ENCODE measurements around the gene CYP4F8.

The CYP4F8 gene

DNA sequence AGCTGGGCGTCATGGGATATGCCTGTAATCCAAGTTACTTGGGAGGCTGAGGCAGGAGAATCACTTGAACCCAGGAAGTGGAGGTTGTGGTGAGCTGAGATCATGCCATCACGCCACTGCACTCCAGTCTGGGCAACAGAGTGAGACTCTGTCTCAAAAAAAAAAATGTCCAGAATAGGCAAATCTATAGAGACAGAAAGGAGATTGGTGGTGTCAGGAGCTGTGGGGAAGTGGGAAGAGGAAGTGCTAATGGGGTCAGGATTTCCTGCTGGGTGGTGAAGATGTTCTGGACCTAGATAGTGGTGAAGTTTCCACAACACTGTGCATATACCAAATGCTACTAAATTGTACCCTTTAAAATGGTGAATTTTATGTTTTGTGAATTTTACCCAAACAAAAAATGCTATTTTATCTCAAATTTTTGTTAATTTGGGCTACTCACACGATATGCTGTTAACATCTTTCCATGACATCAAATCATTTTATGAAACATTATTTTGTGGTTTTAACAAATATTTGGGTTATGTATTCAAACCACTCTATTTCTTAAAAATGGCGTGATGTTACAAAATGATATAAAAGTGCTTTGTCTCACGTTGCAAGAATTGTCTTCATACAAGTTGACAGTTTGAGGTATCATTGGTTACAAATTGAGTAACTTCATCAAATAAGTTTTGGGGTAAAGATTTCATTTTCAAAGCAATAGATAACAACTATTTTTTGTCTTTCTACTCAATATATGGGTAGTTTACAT is 18.2 kb downstream of the CYP4F8 start:
- peaks cover 3% of the 10 kb centered on the region for H3K27me3 Mint-ChIP-seq (ENCODE audit: low read depth, poor library complexity)
- H3K4me3 Mint-ChIP-seq: no peak overlapping the region
- no peak for DNase-seq
- no peak overlapping the region for H3K27ac Mint-ChIP-seq
- H3K36me3 Mint-ChIP-seq (ENCODE audit: low read depth): no peaks in the 10 kb centered on the region
- TF ChIP-seq, protein P1, sequence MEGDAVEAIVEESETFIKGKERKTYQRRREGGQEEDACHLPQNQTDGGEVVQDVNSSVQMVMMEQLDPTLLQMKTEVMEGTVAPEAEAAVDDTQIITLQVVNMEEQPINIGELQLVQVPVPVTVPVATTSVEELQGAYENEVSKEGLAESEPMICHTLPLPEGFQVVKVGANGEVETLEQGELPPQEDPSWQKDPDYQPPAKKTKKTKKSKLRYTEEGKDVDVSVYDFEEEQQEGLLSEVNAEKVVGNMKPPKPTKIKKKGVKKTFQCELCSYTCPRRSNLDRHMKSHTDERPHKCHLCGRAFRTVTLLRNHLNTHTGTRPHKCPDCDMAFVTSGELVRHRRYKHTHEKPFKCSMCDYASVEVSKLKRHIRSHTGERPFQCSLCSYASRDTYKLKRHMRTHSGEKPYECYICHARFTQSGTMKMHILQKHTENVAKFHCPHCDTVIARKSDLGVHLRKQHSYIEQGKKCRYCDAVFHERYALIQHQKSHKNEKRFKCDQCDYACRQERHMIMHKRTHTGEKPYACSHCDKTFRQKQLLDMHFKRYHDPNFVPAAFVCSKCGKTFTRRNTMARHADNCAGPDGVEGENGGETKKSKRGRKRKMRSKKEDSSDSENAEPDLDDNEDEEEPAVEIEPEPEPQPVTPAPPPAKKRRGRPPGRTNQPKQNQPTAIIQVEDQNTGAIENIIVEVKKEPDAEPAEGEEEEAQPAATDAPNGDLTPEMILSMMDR (IDR thresholded peaks at IDR 0.05): no peak
- no peaks in the 10 kb centered on the region for H3K4me1 Mint-ChIP-seq
- H3K9me3 Mint-ChIP-seq: peaks cover 80% of the 10 kb centered on the region

DNA sequence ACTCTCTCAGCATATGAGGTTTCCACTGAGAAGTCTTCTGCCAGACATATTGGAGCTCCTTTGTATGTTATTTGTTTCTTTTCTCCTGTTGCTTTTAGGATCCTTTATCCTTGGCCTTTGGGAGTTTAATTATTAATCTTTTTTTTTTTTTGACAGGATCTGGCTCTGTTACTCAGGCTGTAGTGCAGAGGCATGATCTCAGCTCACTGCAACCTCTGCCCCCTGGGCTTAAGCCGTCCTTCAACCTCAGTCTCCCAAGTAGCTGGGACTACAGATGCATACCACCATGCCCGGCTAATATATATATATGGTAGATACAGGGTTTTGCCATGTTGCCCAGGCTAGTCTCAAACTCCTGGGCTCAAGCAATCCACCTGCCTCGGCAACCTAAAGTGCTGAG is 19.1 kb downstream of the CYP4F8 start:
- peaks cover 79% of the 10 kb centered on the region for H3K9me3 Mint-ChIP-seq

DNA sequence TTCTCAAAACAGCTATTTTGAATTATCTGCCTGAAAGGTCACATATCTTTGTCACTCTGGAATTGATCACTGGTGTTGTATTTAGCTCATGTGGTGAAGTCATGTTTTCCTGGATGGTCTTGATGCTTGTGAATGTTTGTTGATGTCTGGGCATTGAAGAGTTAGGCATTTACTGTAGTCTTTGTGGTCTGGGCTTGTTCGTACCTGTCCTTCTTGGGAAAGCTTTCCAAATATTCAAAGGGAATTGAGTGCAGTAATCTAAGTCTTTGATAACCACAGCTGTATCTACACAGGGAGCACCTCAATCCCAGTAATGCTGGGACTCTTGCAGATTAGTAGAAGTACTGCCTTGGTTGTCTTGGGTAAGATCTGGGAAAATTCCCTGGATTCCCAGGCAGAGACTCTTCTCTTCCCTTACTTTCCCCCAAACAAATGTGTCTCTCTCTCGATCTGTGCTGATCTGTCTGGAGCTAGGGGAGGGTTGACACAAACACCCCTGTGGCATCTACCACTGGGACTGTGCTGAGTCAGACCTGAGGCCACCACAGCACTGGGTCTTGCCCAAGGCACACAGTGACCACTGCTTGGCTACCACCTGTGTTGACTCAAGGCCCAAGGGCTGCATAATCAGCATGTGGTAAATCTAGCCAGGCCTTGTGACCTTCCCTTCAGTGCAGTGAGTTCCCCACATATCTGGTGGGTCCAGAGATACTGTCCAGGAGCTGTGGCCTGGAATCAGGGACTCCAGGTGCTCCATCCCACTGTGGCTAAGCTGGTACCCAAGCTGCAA is 20.2 kb downstream of the CYP4F8 start:
- no peak overlapping the region for H3K27ac Mint-ChIP-seq
- no peaks in the 10 kb centered on the region for H3K36me3 Mint-ChIP-seq (ENCODE audit: low read depth)
- H3K4me1 Mint-ChIP-seq: no peaks in the 10 kb centered on the region
- no peak overlapping the region for H3K4me3 Mint-ChIP-seq
- peaks cover 82% of the 10 kb centered on the region for H3K9me3 Mint-ChIP-seq
- TF ChIP-seq, protein P1 (IDR thresholded peaks at IDR 0.05): no peak
- no peak for DNase-seq
- H3K27me3 Mint-ChIP-seq (ENCODE audit: low read depth, poor library complexity): peaks cover 3% of the 10 kb centered on the region

More for the DNA sequence above, 19.1 kb downstream of the CYP4F8 start:
- DNase-seq: no peak
- H3K36me3 Mint-ChIP-seq (ENCODE audit: low read depth): no peaks in the 10 kb centered on the region
- TF ChIP-seq, protein P1 (IDR thresholded peaks at IDR 0.05): no peak
- peaks cover 3% of the 10 kb centered on the region for H3K27me3 Mint-ChIP-seq (ENCODE audit: low read depth, poor library complexity)
- no peak overlapping the region for H3K27ac Mint-ChIP-seq
- H3K4me3 Mint-ChIP-seq: no peak overlapping the region
- no peaks in the 10 kb centered on the region for H3K4me1 Mint-ChIP-seq

DNA sequence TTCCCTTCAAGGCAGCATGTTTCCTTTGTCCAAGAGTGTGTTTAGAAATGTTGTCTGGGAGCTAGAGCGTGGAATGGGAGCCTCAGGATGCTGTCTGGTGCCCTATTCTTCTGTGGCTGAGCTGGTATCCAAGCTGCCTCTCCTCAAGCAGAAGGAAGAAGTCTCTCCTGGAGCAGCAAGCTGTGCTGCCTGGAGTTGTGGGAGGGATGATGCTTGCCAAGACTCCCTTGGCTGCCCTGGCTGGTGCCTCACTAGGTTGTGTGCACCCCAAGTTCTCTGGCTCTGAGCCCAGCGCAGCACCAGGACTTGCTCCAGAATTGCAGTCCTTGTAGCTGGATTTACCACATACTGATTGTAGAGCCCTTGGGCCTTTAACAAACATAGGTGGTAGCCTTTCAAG is 21.0 kb downstream of the CYP4F8 start:
- TF ChIP-seq, protein P1 (IDR thresholded peaks at IDR 0.05): no peak
- Mint-ChIP-seq H3K9me3 (peaks cover 81% of the 10 kb centered on the region), H3K27me3 (ENCODE audit: low read depth, poor library complexity) (peaks cover 3% of the 10 kb centered on the region), H3K27ac (no peak overlapping the region), H3K36me3 (ENCODE audit: low read depth) (no peaks in the 10 kb centered on the region), H3K4me3 (no peak overlapping the region), H3K4me1 (no peaks in the 10 kb centered on the region)
- DNase-seq: no peak

DNA sequence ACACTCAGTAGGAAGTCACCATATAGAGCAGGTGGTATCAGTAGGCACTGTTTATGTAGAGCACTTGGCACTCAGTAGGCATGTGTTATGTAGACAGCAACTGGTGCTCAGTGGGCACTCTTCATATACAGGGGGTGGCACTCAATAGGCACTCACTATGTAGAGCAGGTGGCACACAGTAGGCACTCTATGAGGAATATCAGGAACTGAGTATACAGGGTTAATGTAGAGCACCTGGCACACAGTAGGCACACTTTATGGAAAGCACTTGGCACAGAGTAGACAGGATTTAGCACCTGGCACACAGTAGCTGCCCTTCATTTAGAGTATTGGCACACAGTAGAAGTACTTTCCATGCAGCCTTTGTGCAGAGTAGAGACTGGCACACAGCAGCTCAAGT is 24.6 kb downstream of the CYP4F8 start:
- no peaks in the 10 kb centered on the region for H3K27me3 Mint-ChIP-seq (ENCODE audit: low read depth, poor library complexity)
- no peak overlapping the region for H3K4me3 Mint-ChIP-seq
- H3K4me1 Mint-ChIP-seq: no peaks in the 10 kb centered on the region
- DNase-seq: no peak
- peaks cover 86% of the 10 kb centered on the region for H3K9me3 Mint-ChIP-seq
- no peaks in the 10 kb centered on the region for H3K36me3 Mint-ChIP-seq (ENCODE audit: low read depth)
- TF ChIP-seq, protein P1 (IDR thresholded peaks at IDR 0.05): no peak
- H3K27ac Mint-ChIP-seq: no peak overlapping the region
